ENCODE measurements around the gene ASB18.

GRCh38 chr2:236158969-236159777 lies 105.0 kb downstream of the ASB18 start:
- TF ChIP-seq EZH2phosphoT487 (IDR thresholded peaks at IDR 0.05; ENCODE audit: low read depth) (no peak), CTCF (IDR thresholded peaks at IDR 0.05; ENCODE audit: low read depth, low read length) (no peak)

Data from OCI-LY3 (cell line).